Left ventricle myocardium inferior (tissue), 1 donor: ENCODE results near the gene CRIP3. TPM values are rescaled to one million over a fixed set of nuclear protein-coding genes. Genes with fewer than 3 reads are reported as not detected.

Source experiments
- DNase-seq: peaks from one replicate; pipeline ENCODE4 v3.0.0-alpha.2; 2020
- H3K27ac ChIP-seq: fragments of 200-600 bp; replicated peaks from 2 replicates; pipeline ENCODE4 v1.8.0; 2021
- H3K27me3 ChIP-seq: fragments of 200-600 bp; 2 replicates; pipeline ENCODE4 v1.8.0; 2021; ENCODE audit warnings: low read depth
- H3K36me3 ChIP-seq: fragments of 200-600 bp; 2 replicates; pipeline ENCODE4 v1.8.0; 2021
- H3K4me1 ChIP-seq: fragments of 200-600 bp; 2 replicates; pipeline ENCODE4 v1.8.0; 2021
- H3K4me3 ChIP-seq: fragments of 200-600 bp; 2 replicates; pipeline ENCODE4 v1.8.0; 2021; ENCODE audit warnings: mild to moderate bottlenecking, moderate library complexity
- H3K9me3 ChIP-seq: fragments of 200-600 bp; replicated peaks from 2 replicates; pipeline ENCODE4 v1.8.0; 2021
- intact Hi-C: fragments of 100-400 bp; cut with micrococcal nuclease; formaldehyde crosslinking; loops from one replicate; pipeline ENCODE4 v1.11.0; 2022
- total RNA-seq: library from RNA; stranded (reverse); fragmentation: NEBNext Ultra II Directional; extraction: Animal tissue kit (Norgen Biotek cat#: 25700); gene quantifications from one replicate; pipeline ENCODE4 v1.2.1, GENCODE V29; 2021
- TF ChIP-seq, protein P1 (sequence below): fragments of 200-600 bp; IDR thresholded peaks from 2 replicates; pipeline ENCODE4 v1.8.0; 2021; ENCODE audit warnings: antibody characterized with exemption, mild to moderate bottlenecking, borderline replicate concordance
- donor health status: DM: no; HTN: yes; CAD: no; lungs with severe emphysema.

The CRIP3 gene
- total RNA-seq, 1 donor from 2014 or later: 42.3 TPM

DNA sequence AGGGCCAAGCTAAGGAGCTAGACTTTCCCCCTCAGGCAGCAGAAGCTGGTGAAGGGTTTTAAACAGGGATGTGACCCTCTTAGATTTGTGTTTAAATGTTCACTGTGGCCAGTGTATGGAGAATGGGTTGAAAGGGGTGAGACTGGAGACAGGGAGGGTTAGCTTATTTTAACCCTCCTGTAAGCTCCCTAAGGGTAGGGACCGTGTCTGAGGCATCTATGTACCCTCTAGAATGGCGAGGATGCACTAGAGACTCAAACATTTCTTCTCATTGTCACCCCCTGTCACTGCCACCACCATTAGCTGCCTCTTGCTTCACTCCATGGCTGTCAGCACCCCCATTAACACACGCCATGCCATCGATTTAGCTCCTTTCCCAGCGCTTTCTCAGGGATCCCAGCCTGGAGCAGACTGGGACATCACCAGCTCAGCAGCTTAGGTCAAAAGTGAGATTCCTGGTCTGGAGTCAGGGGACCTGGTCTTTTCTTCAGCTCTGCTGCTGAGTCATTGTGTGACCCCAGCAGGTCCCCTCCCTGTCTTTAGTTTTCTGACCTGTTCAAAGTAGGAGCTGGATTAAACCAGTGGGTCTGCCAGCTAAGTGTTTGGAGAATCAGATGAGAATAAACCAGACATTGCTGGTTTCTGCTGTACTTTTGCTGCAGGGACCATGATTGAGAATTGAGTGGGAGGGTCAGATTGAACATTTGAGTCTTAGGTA lies 11.7 kb downstream of the CRIP3 start:
- Histone ChIP-seq H3K27me3 (peaks cover 30% of the 10 kb centered on the region), H3K36me3 (no peaks in the 10 kb centered on the region), H3K4me1 (peaks cover 14% of the 10 kb centered on the region), H3K4me3 (no peak overlapping the region), H3K27ac (peak overlapping the region; percentile 70), H3K9me3 (no peaks in the 10 kb centered on the region)
- no peak for DNase-seq
- TF ChIP-seq, protein P1, sequence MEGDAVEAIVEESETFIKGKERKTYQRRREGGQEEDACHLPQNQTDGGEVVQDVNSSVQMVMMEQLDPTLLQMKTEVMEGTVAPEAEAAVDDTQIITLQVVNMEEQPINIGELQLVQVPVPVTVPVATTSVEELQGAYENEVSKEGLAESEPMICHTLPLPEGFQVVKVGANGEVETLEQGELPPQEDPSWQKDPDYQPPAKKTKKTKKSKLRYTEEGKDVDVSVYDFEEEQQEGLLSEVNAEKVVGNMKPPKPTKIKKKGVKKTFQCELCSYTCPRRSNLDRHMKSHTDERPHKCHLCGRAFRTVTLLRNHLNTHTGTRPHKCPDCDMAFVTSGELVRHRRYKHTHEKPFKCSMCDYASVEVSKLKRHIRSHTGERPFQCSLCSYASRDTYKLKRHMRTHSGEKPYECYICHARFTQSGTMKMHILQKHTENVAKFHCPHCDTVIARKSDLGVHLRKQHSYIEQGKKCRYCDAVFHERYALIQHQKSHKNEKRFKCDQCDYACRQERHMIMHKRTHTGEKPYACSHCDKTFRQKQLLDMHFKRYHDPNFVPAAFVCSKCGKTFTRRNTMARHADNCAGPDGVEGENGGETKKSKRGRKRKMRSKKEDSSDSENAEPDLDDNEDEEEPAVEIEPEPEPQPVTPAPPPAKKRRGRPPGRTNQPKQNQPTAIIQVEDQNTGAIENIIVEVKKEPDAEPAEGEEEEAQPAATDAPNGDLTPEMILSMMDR: no peak
- intact Hi-C loops: no loop called here

DNA sequence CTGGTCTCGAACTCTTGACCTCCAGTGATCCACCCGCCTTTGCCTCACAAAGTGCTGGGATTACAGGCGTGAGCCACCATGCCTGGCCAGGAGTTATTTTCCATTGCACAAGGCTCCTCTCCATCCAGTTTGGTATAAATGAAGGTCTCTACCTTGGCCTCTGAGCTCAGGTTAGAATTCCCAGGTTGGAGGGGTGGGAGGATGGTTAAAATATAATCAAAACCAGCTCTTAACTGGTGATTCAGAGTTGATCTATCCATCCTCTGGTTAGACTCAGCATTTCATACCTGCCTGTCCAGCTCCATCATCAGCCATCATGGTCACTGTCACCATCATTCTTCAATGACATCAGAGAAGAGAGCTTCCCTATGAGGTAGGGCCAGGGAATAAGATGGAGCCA lies 13.2 kb downstream of the CRIP3 start:
- TF ChIP-seq, protein P1: no peak
- Histone ChIP-seq H3K36me3 (no peaks in the 10 kb centered on the region), H3K27ac (no peak overlapping the region), H3K4me3 (no peak overlapping the region), H3K27me3 (peaks cover 25% of the 10 kb centered on the region), H3K9me3 (no peaks in the 10 kb centered on the region), H3K4me1 (peaks cover 14% of the 10 kb centered on the region)
- intact Hi-C loops: no loop called here
- no peak for DNase-seq

DNA sequence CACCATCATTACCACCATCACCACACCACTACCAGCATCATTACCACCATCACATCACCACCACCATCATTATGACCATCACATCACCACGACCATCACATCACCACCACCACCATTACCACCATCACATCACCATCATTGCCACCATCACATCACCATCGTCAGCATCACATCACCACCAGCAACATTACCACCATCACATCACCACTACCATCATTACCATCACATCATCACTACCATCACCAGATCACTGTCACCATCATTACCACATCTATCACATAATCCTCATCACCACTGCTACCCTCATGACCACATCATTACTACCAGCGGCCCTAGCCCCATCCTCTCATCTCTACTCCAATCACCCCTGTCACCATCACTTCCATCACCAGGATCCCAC lies 14.1 kb downstream of the CRIP3 start:
- Histone ChIP-seq H3K27me3 (peaks cover 17% of the 10 kb centered on the region), H3K27ac (no peak overlapping the region), H3K36me3 (no peaks in the 10 kb centered on the region), H3K9me3 (no peaks in the 10 kb centered on the region), H3K4me1 (peaks cover 14% of the 10 kb centered on the region), H3K4me3 (no peak overlapping the region)
- TF ChIP-seq, protein P1: no peak
- intact Hi-C loops: no loop called here
- no peak for DNase-seq

DNA sequence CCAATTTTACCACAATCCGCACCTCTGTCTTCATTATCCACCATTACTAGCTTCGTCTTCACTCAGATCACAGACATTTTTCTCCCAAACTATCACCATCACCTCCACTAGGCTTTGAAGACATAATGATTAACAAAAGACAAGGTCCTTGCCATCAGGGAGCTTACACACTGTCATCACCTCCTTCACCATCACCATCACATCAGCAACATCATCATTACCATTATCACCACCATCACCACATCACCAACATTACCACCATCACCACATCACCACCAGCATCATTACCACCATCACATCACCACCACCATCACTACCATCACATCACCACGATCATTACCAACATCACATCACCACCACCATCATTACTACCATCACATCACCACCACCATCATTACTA lies 14.9 kb downstream of the CRIP3 start:
- TF ChIP-seq, protein P1: no peak
- H3K27ac ChIP-seq: no peak overlapping the region
- no peaks in the 10 kb centered on the region for H3K9me3 ChIP-seq
- no peak for DNase-seq
- H3K36me3 ChIP-seq: no peaks in the 10 kb centered on the region
- intact Hi-C loops: no loop called here
- H3K4me1 ChIP-seq: peaks cover 14% of the 10 kb centered on the region
- no peak overlapping the region for H3K4me3 ChIP-seq
- H3K27me3 ChIP-seq: peaks cover 10% of the 10 kb centered on the region

DNA sequence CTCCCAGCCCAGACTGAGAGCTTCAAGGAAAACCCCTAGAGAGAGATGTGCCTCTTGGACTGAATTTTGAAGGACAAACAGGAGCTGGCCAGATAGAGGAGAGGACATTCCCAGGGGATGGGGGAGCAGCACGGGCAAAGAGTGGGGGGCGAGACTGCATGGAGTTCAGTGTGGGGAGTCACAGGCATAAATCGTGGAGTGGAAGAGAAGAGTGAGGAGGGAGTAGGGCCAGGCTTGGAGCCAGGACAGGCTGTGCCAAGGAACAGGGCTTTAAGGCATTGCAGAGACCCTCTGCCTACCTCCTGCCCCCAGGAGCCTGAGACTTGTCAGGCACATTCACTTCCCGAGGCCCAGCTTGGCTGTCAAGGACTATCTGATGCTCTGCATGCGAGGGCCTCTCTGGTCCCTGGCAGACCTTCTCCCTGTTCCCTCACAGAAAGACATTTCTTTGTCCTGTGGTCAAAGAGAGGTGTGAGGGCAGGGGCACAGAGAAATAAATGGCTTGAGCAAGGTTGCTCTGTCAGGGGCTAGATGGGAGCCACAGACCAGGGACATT lies 15.8 kb downstream of the CRIP3 start:
- Histone ChIP-seq H3K36me3 (no peaks in the 10 kb centered on the region), H3K4me1 (peaks cover 8% of the 10 kb centered on the region), H3K4me3 (no peak overlapping the region), H3K9me3 (no peaks in the 10 kb centered on the region), H3K27ac (no peak overlapping the region), H3K27me3 (peaks cover 1% of the 10 kb centered on the region)
- no peak for DNase-seq
- TF ChIP-seq, protein P1: no peak
- intact Hi-C loops: no loop called here
